Mesenchymal stem cell (in vitro differentiated cells and primary cell): Measurements from ENCODE around the gene STARD10.
A peak's percentile ranks its signal among the peaks of the same experiment; 100 is the strongest.

ENCODE experiments used
- DNase-seq: peaks from one replicate; pipeline ENCODE4 v3.0.0-alpha.2; 2013
- H2AFZ ChIP-seq: one replicate; pipeline ENCODE4 v1.6.1; 2013; ENCODE audit warnings: low read depth, mild to moderate bottlenecking, control low read depth, inconsistent platforms, low read length, moderate library complexity
- H2AK5ac ChIP-seq: 2 replicates; pipeline ENCODE4 v1.6.1; 2013; ENCODE audit warnings: low read length, moderate library complexity, mild to moderate bottlenecking, inconsistent platforms; ENCODE audit not compliant: severe bottlenecking
- H2BK120ac ChIP-seq: one replicate; pipeline ENCODE4 v1.6.1; 2013; ENCODE audit warnings: low read depth, mild to moderate bottlenecking, inconsistent platforms, low read length, moderate library complexity
- H2BK12ac ChIP-seq, 2 experiments: one replicate each; pipeline ENCODE4 v1.6.1; 2013; ENCODE audit warnings: inconsistent platforms in 2 of 2, low read length in 2 of 2, mild to moderate bottlenecking in 2 of 2, moderate library complexity in 2 of 2, control low read depth in 1 of 2
- H2BK15ac ChIP-seq: one replicate; pipeline ENCODE4 v1.6.1; 2013; ENCODE audit warnings: mild to moderate bottlenecking, low read depth, inconsistent platforms; ENCODE audit not compliant: poor library complexity, severe bottlenecking
- H2BK5ac ChIP-seq: 2 replicates; pipeline ENCODE4 v1.6.1; 2013; ENCODE audit warnings: low read depth, mild to moderate bottlenecking, low read length, control low read depth, inconsistent platforms; ENCODE audit not compliant: poor library complexity, severe bottlenecking
- H3K14ac ChIP-seq, 2 experiments: one replicate each; pipeline ENCODE4 v1.6.1; 2013; ENCODE audit warnings: inconsistent platforms in 2 of 2, low read length in 2 of 2, control low read depth in 1 of 2, mild to moderate bottlenecking in 1 of 2, moderate library complexity in 1 of 2
- H3K18ac ChIP-seq, 2 experiments: one replicate each; pipeline ENCODE4 v1.6.1; 2013; ENCODE audit warnings: inconsistent platforms in 2 of 2, low read length in 2 of 2, control low read depth in 1 of 2, low read depth in 1 of 2, mild to moderate bottlenecking in 1 of 2
- H3K23ac ChIP-seq, 2 experiments: one replicate each; pipeline ENCODE4 v1.6.1; 2013; ENCODE audit warnings: inconsistent platforms in 2 of 2, low read length in 2 of 2, mild to moderate bottlenecking in 2 of 2, moderate library complexity in 2 of 2, control low read depth in 1 of 2
- H3K27ac ChIP-seq: 2 replicates; pipeline ENCODE4 v1.5.1; 2013; ENCODE audit warnings: mild to moderate bottlenecking, moderate library complexity, low read length, control low read depth, inconsistent platforms; ENCODE audit not compliant: poor library complexity, severe bottlenecking
- H3K27me3 ChIP-seq, 2 experiments: 2 replicates each; pipeline versions ENCODE4 v1.6.1 to v1.7.0; 2013; ENCODE audit warnings: low read length in 2 of 2, mild to moderate bottlenecking in 2 of 2, moderate library complexity in 2 of 2, control low read depth in 1 of 2, inconsistent platforms in 1 of 2; ENCODE audit not compliant: control insufficient read depth in 1 of 2, insufficient read depth in 1 of 2
- H3K36me3 ChIP-seq, 2 experiments: 2 replicates each; pipeline versions ENCODE4 v1.6.1 to v1.7.0; 2013; ENCODE audit warnings: low read length in 2 of 2, control low read depth in 1 of 2, inconsistent platforms in 1 of 2, low read depth in 1 of 2, mild to moderate bottlenecking in 1 of 2; ENCODE audit not compliant: insufficient read depth in 2 of 2, control insufficient read depth in 1 of 2
- H3K4ac ChIP-seq, 2 experiments: one replicate each; pipeline ENCODE4 v1.6.1; 2013; ENCODE audit warnings: inconsistent platforms in 2 of 2, low read length in 2 of 2, mild to moderate bottlenecking in 2 of 2, moderate library complexity in 2 of 2, control low read depth in 1 of 2, low read depth in 1 of 2
- H3K4me1 ChIP-seq: 2 replicates; pipeline ENCODE4 v1.6.1; 2013; ENCODE audit warnings: low read depth, low read length, control low read depth; ENCODE audit not compliant: control insufficient read depth, insufficient read depth
- H3K4me2 ChIP-seq: 2 replicates; pipeline ENCODE4 v1.6.1; 2013; ENCODE audit warnings: low read length, mild to moderate bottlenecking, inconsistent platforms; ENCODE audit not compliant: poor library complexity, severe bottlenecking
- H3K4me3 ChIP-seq, 2 experiments: 2 replicates each; pipeline versions ENCODE4 v1.5.1 to v1.7.0; 2013; ENCODE audit warnings: low read length in 2 of 2, mild to moderate bottlenecking in 2 of 2, control low read depth in 1 of 2, low read depth in 1 of 2; ENCODE audit not compliant: insufficient read depth in 1 of 2
- H3K79me1 ChIP-seq: replicated peaks from 2 replicates; pipeline ENCODE4 v1.6.1; 2013; ENCODE audit warnings: mild to moderate bottlenecking, control low read depth, low read length, inconsistent platforms; ENCODE audit not compliant: poor library complexity, severe bottlenecking
- H3K9ac ChIP-seq: 2 replicates; pipeline ENCODE4 v1.7.0; 2013; ENCODE audit warnings: mild to moderate bottlenecking, low read length, moderate library complexity
- H3K9me3 ChIP-seq: 2 replicates; pipeline ENCODE4 v1.7.0; 2013; ENCODE audit warnings: mild to moderate bottlenecking, low read length; ENCODE audit not compliant: control insufficient read depth
- H4K8ac ChIP-seq: one replicate; pipeline ENCODE4 v1.6.1; 2013; ENCODE audit warnings: inconsistent platforms, mild to moderate bottlenecking, low read length, moderate library complexity
- H4K91ac ChIP-seq: one replicate; pipeline ENCODE4 v1.6.1; 2013; ENCODE audit warnings: mild to moderate bottlenecking, low read length, inconsistent platforms
- WGBS: methylation state at CpG from one replicate; pipeline ENCODE4 v1.1.7; 2013; ENCODE audit warnings: mixed read lengths; 5-methylcytosine and 5-hydroxymethylcytosine counted together

The STARD10 gene

DNA sequence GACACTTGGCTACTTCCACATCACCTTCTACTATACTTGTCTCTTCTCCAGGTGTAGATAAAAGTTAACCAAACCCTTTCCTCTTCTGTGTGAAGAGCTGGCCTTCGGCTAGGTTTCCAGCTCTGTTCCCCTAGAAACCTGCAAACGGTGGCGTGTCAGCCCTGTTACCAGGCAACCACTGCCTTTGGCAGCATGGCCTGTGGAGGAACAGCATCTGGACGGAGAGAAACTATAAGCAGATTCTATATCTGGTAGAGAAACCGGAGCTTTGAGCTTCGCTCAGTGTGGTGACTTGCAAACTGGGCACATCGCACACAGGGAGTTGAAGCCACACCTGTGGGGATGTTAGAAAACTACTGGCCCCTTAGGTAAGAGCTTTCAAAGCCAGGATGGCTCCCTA is 77.6 kb downstream of the STARD10 start:
- H3K9me3 ChIP-seq: no peaks in the 10 kb centered on the region
- no peak overlapping the region for H3K14ac ChIP-seq
- DNase-seq: peak; percentile 24
- no peak overlapping the region for H2BK5ac ChIP-seq
- peaks cover 51% of the 10 kb centered on the region for H3K4me1 ChIP-seq
- H3K9ac ChIP-seq: no peak overlapping the region
- H3K23ac ChIP-seq: no peak overlapping the region
- H2BK15ac ChIP-seq: no peak overlapping the region
- no peak overlapping the region for H4K8ac ChIP-seq
- no peak overlapping the region for H3K4me3 ChIP-seq
- H2BK12ac ChIP-seq: no peak overlapping the region
- H2AK5ac ChIP-seq: no peak overlapping the region
- H3K4me2 ChIP-seq: no peak overlapping the region
- H3K27me3 ChIP-seq: no peaks in the 10 kb centered on the region
- no peak overlapping the region for H3K18ac ChIP-seq
- no peak overlapping the region for H3K27ac ChIP-seq
- WGBS: 76% methylated on average over 7 of the region's 7 CpGs
- no peak overlapping the region for H2BK120ac ChIP-seq
- H3K36me3 ChIP-seq: peaks cover 33 to 52% of the 10 kb centered on the region in 2 experiments
- no peak overlapping the region for H3K4ac ChIP-seq
- no peak overlapping the region for H4K91ac ChIP-seq
- no peak overlapping the region for H2AFZ ChIP-seq
- H3K79me1 ChIP-seq: peaks cover 64% of the 10 kb centered on the region

DNA sequence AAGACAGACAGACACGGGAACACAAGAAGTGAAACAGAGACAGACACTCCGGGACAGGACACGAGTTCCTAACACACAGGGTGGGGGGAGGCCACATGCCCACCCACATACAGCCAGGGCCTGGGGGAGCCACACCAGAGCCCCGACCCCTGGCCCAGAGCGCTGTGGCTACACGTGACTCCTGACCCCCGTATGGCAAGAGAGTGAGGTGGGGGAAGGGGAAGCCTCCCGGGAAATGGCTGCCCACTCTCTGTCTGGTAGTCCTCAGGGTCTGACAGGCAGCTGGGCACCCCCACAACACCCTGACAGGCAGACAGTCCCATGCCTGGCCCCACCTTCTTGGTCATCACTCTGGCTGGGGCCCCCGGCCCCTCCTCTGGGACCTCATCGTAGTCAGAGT is 81.0 kb downstream of the STARD10 start:
- no peak for DNase-seq
- H3K27me3 ChIP-seq: no peaks in the 10 kb centered on the region
- no peak overlapping the region for H2AFZ ChIP-seq
- no peaks in the 10 kb centered on the region for H3K9me3 ChIP-seq
- no peak overlapping the region for H2BK5ac ChIP-seq
- peak overlapping the region in 1 of 2 experiments; percentile 41 for H3K14ac ChIP-seq
- H3K9ac ChIP-seq: peak overlapping the region; percentile 71
- H3K27ac ChIP-seq: no peak overlapping the region
- H4K91ac ChIP-seq: peak overlapping the region; percentile 44
- WGBS: 32% methylated on average over 9 of the region's 10 CpGs
- peaks cover 72% of the 10 kb centered on the region for H3K79me1 ChIP-seq
- H3K18ac ChIP-seq: no peak overlapping the region
- H3K23ac ChIP-seq: no peak overlapping the region
- H3K36me3 ChIP-seq: peaks cover 56 to 79% of the 10 kb centered on the region in 2 experiments
- no peak overlapping the region for H2BK15ac ChIP-seq
- H4K8ac ChIP-seq: no peak overlapping the region
- H3K4me1 ChIP-seq: peaks cover 21% of the 10 kb centered on the region
- no peak overlapping the region for H2BK120ac ChIP-seq
- no peak overlapping the region for H3K4ac ChIP-seq
- peak overlapping the region in 1 of 2 experiments; percentile 54 for H3K4me3 ChIP-seq
- no peak overlapping the region for H3K4me2 ChIP-seq
- H2AK5ac ChIP-seq: no peak overlapping the region
- peak overlapping the region in 1 of 2 experiments; percentile 15 for H2BK12ac ChIP-seq

DNA sequence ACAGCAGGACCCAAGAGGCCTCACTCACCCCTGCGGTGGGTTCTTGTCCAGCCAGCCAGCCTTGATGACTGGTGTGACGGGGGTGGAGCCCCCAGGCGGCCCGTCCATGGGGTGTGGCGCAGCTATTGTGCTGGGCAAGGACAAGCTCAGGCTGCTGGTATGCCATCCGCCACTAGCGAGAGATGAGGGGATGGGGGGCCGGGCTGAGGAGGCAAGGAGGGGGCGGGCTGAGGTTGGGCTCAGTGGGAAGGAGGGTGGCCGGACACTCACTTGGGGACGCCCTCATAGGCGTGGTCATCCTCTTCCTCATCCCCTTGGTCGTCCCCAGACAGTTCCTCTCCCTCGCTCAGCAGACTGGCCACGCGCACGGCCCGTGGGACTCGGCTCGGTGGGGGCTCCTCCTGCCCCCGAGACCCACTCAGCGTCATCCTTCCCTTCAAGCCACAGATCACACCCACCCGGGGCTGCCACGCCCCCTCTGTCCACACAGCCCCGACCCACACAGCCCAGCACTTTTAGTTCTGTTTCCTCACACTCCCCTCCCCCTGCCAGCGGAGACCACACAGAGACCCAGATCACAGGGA is 81.6 kb downstream of the STARD10 start:
- peaks cover 18% of the 10 kb centered on the region for H3K4me1 ChIP-seq
- no peak overlapping the region for H3K23ac ChIP-seq
- H3K4me2 ChIP-seq: no peak overlapping the region
- no peak overlapping the region for H3K4ac ChIP-seq
- H3K36me3 ChIP-seq: peaks cover 58 to 79% of the 10 kb centered on the region in 2 experiments
- DNase-seq: peak; percentile 18
- H2BK5ac ChIP-seq: no peak overlapping the region
- peak overlapping the region in 1 of 2 experiments; percentile 16 for H3K18ac ChIP-seq
- H2AK5ac ChIP-seq: no peak overlapping the region
- H3K9ac ChIP-seq: peak overlapping the region; percentile 71
- H2BK15ac ChIP-seq: no peak overlapping the region
- peaks cover 70% of the 10 kb centered on the region for H3K79me1 ChIP-seq
- WGBS: 64% methylated on average over 25 of the region's 26 CpGs
- peak overlapping the region; percentile 16 for H4K91ac ChIP-seq
- no peak overlapping the region for H3K27ac ChIP-seq
- no peak overlapping the region for H2AFZ ChIP-seq
- peak overlapping the region in 1 of 2 experiments; percentile 54 for H3K4me3 ChIP-seq
- no peak overlapping the region for H3K14ac ChIP-seq
- no peak overlapping the region for H2BK120ac ChIP-seq
- no peak overlapping the region for H4K8ac ChIP-seq
- no peaks in the 10 kb centered on the region for H3K27me3 ChIP-seq
- no peaks in the 10 kb centered on the region for H3K9me3 ChIP-seq
- H2BK12ac ChIP-seq: no peak overlapping the region

DNA sequence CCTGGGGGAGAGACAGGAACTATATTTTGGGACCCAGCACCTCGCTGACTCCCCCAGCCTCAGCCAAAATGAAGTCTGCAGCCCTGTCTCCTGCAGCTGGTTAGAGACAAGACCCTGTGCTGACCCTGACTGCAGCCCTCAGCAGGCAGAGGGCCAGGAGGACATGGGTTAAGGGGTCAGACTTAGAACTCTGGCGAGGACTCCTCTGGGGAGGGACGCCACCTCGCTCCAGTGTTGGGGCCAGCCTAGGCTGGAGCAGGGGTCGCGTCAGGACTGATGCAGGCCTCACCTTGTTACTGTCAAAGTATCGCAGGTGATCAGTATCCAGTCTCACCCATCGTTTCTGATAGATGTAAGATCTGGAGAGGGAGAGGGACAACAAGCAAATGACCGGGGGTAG is 82.7 kb downstream of the STARD10 start:
- peaks cover 69% of the 10 kb centered on the region for H3K79me1 ChIP-seq
- no peak overlapping the region for H2BK5ac ChIP-seq
- H3K23ac ChIP-seq: no peak overlapping the region
- H3K4me3 ChIP-seq: no peak overlapping the region
- H3K9ac ChIP-seq: no peak overlapping the region
- no peak overlapping the region for H3K4ac ChIP-seq
- 98% methylated on average over 8 of the region's 9 CpGs for WGBS
- H2BK15ac ChIP-seq: no peak overlapping the region
- no peak overlapping the region for H3K18ac ChIP-seq
- H3K27ac ChIP-seq: no peak overlapping the region
- H2BK120ac ChIP-seq: no peak overlapping the region
- no peak overlapping the region for H2BK12ac ChIP-seq
- no peaks in the 10 kb centered on the region for H3K27me3 ChIP-seq
- H3K14ac ChIP-seq: no peak overlapping the region
- no peak for DNase-seq
- no peak overlapping the region for H3K4me2 ChIP-seq
- peaks cover 58 to 81% of the 10 kb centered on the region in 2 experiments for H3K36me3 ChIP-seq
- peaks cover 25% of the 10 kb centered on the region for H3K4me1 ChIP-seq
- no peak overlapping the region for H4K91ac ChIP-seq
- H2AFZ ChIP-seq: no peak overlapping the region
- no peak overlapping the region for H2AK5ac ChIP-seq
- no peak overlapping the region for H4K8ac ChIP-seq
- H3K9me3 ChIP-seq: no peaks in the 10 kb centered on the region
